Measurements from ENCODE around the gene POM121L2. TPM values are rescaled to one million over a fixed set of nuclear protein-coding genes. Genes with fewer than 3 reads are reported as not detected.

Gene POM121L2
- total and polyA plus RNA-seq, 9 of the 15 experiments (the other 6 are each of a cell fraction or from before 2014, with no cell fraction given) = 0.23 to 0.45 TPM; not detected in 7

DNA sequence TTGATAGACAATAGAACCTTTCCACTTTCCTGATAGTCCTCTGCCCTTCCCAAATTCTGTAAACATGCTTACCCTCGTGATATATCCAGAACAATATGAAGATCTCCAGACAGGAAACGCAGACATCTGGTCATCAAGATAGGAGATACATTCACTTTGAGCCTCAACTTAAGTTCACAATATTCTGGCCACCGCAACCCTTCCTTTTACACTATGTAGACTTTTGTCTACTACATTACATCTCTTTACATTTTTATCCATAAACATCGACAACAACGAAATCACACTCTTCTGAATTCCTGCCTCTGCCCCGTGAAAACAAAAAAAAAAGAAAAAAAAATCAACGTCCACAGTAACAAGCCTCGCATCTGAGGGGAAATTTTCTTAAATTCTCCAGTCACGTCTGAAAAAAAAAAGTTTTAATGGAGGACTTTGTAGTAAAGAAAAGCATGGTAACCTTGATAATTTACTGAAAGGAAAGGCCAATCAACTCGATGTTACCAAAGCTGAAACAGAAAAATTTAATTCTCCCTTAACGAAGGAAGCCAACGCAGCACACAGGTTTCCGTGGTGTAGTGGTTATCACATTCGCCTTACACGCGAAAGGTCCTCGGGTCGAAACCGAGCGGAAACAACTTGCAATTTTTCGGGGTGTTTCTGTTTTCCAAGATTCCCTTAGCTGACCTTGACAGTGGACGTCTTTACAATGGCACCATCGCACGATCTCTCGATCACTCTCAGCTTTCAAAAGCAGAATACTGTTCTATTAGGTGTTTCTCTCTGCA lies 21.8 kb downstream of the POM121L2 start (continued):
- TF ChIP-seq SETDB1 (IDR thresholded peaks at IDR 0.05; ENCODE audit: low read length) (no peak), EHMT2 (IDR thresholded peaks at IDR 0.05) (no peak), PYGO2 (tag; IDR thresholded peaks at IDR 0.05) (no peak), YBX1 (IDR thresholded peaks at IDR 0.05) (no peak), GABPA (tag; conservative IDR thresholded peaks at IDR 0.05; ENCODE audit: low read depth) (peak; percentile 46; the same call in 1 of the 2 replicates), CBFA2T2 (conservative IDR thresholded peaks at IDR 0.05) (peak; percentile 73), HNRNPH1 (optimal IDR thresholded peaks at IDR 0.05; ENCODE audit: low read depth, low read length) (no peak), HDAC8 (tag; IDR thresholded peaks at IDR 0.05) (no peak), LCOR (CRISPR knock-in tag; IDR thresholded peaks at IDR 0.05) (peak; percentile 91), FOSL1 (tag; conservative IDR thresholded peaks at IDR 0.05) (0 out of 2 replicates have a peak, but pooled peaks have one; percentile 53), ZNF197 (CRISPR knock-in tag; IDR thresholded peaks at IDR 0.05; ENCODE audit: low read depth) (no peak), SAP30 (IDR thresholded peaks at IDR 0.05; ENCODE audit: borderline replicate concordance, insufficient read depth, low read depth, low read length, poor library complexity, severe bottlenecking) (no peak), USF1 (CRISPR knock-in tag; IDR thresholded peaks at IDR 0.05) (no peak), IRF9 (tag; IDR thresholded peaks at IDR 0.05) (no peak), TEAD1 (CRISPR knock-in tag; IDR thresholded peaks at IDR 0.05) (0 out of 4 replicates have a peak, but pooled peaks of 1 of the 2 experiments have one; percentile 9), ZNF324 (CRISPR knock-in tag; IDR thresholded peaks at IDR 0.05) (no peak), STAT5B (CRISPR knock-in tag; IDR thresholded peaks at IDR 0.05) (no peak), XRCC5 (IDR thresholded peaks at IDR 0.05; ENCODE audit: low read depth, low read length) (no peak; the same call in 1 of the 2 replicates)
- TF ChIP-seq, protein P1, sequence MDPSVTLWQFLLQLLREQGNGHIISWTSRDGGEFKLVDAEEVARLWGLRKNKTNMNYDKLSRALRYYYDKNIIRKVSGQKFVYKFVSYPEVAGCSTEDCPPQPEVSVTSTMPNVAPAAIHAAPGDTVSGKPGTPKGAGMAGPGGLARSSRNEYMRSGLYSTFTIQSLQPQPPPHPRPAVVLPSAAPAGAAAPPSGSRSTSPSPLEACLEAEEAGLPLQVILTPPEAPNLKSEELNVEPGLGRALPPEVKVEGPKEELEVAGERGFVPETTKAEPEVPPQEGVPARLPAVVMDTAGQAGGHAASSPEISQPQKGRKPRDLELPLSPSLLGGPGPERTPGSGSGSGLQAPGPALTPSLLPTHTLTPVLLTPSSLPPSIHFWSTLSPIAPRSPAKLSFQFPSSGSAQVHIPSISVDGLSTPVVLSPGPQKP (CRISPR knock-in tag; IDR thresholded peaks at IDR 0.05) = no peak
- TF ChIP-seq, protein P2, sequence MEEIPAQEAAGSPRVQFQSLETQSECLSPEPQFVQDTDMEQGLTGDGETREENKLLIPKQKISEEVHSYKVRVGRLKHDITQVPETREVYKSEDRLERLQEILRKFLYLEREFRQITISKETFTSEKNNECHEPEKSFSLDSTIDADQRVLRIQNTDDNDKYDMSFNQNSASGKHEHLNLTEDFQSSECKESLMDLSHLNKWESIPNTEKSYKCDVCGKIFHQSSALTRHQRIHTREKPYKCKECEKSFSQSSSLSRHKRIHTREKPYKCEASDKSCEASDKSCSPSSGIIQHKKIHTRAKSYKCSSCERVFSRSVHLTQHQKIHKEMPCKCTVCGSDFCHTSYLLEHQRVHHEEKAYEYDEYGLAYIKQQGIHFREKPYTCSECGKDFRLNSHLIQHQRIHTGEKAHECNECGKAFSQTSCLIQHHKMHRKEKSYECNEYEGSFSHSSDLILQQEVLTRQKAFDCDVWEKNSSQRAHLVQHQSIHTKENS (CRISPR knock-in tag; IDR thresholded peaks at IDR 0.05) = no peak
